Vagina (tissue), 2 donors: ENCODE measurements around the gene INHA. TPM values are rescaled to one million over a fixed set of nuclear protein-coding genes. Genes with fewer than 3 reads are reported as not detected.

Source experiments
- DNase-seq, 2 donors: peaks; one replicate each; pipeline ENCODE4 v3.0.0-alpha.2; 2017; ENCODE audit errors: extremely low spot score in 2 of 2
- H3K27ac ChIP-seq: fragments of 200-600 bp; sonication (generic); one replicate; pipeline ENCODE4 v1.5.1; 2019
- H3K27me3 ChIP-seq: fragments of 200-600 bp; sonication (generic); one replicate; pipeline ENCODE4 v1.5.1; 2019
- H3K36me3 ChIP-seq, 2 donors: fragments of 200-600 bp; sonication (generic); one replicate each; pipeline ENCODE4 v1.5.1; 2017 to 2019
- H3K4me1 ChIP-seq: fragments of 200-600 bp; sonication (generic); one replicate; pipeline ENCODE4 v1.5.1; 2019
- H3K4me3 ChIP-seq, 2 donors: fragments of 200-600 bp; sonication (generic); 1 replicate in 1 of 2; 2 replicates in 1 of 2; pipeline ENCODE4 v1.5.1; 2016 to 2019
- H3K9me3 ChIP-seq: fragments of 200-600 bp; sonication (generic); one replicate; pipeline ENCODE4 v1.5.1; 2019
- CTCF ChIP-seq, 3 experiments: fragments of 450-650 bp in 2 of 3; fragments of 200-600 bp in 1 of 3; sonication (generic) in 1 of 3; IDR thresholded peaks; one replicate each; pipeline ENCODE4 v1.5.1; 2017 to 2019; ENCODE audit warnings: antibody characterized with exemption in 3 of 3, mild to moderate bottlenecking in 2 of 3, moderate library complexity in 2 of 3
- POLR2A ChIP-seq, 2 donors: fragments of 450-650 bp; IDR thresholded peaks; one replicate each; pipeline ENCODE4 v1.6.1; 2017; ENCODE audit warnings: antibody characterized with exemption in 2 of 2, mild to moderate bottlenecking in 2 of 2, moderate library complexity in 2 of 2
- POLR2AphosphoS5 ChIP-seq, 2 donors: sonication (generic); formaldehyde crosslinking; IDR thresholded peaks; one replicate each; pipeline ENCODE4 v1.9.0; 2017; ENCODE audit warnings: antibody characterized with exemption in 2 of 2, mild to moderate bottlenecking in 2 of 2, low read depth in 1 of 2; ENCODE audit not compliant: insufficient read depth in 1 of 2
- intact Hi-C: fragments of 100-400 bp; cut with DNase I; formaldehyde crosslinking; loops from one replicate; pipeline ENCODE4 v1.15.1; 2023
- total RNA-seq: library from RNA; depleted of rRNA; stranded (reverse); fragments of >200 nt; gene quantifications from one replicate; pipeline ENCODE4 v1.2.3, GENCODE V29; 2016

Gene INHA
- total RNA-seq, 1 donor from 2014 or later: 0.74 TPM

- DNase-seq: no peak
- TF ChIP-seq CTCF (IDR thresholded peaks at IDR 0.05) (no peak), POLR2AphosphoS5 (IDR thresholded peaks at IDR 0.05; ENCODE audit: insufficient read depth in 1 of 2, low read depth in 1 of 2) (no peak), POLR2A (IDR thresholded peaks at IDR 0.05) (no peak)
- no peak overlapping the region for H3K27ac ChIP-seq
- intact Hi-C loops: no loop called here
- H3K4me3 ChIP-seq: no peak overlapping the region
- H3K9me3 ChIP-seq: no peaks in the 10 kb centered on the region
- peaks cover 0 to 11% of the 10 kb centered on the region in 2 donors for H3K36me3 ChIP-seq
- H3K27me3 ChIP-seq: no peaks in the 10 kb centered on the region
- H3K4me1 ChIP-seq: no peaks in the 10 kb centered on the region
Observed at GRCh38 chr2:219562049-219563020, 9.8 kb upstream of the INHA start.

- peaks cover 0 to 11% of the 10 kb centered on the region in 2 donors for H3K36me3 ChIP-seq
- intact Hi-C loops: no loop called here
- DNase-seq: no peak
Observed at GRCh38 chr2:219563271-219563928, 8.7 kb upstream of the INHA start.

GRCh38 chr2:219565130-219566080 is 6.7 kb upstream of the INHA start:
- H3K27ac ChIP-seq: no peak overlapping the region
- H3K36me3 ChIP-seq: peaks cover 0 to 11% of the 10 kb centered on the region in 2 donors
- no peak for DNase-seq
- H3K9me3 ChIP-seq: no peaks in the 10 kb centered on the region
- intact Hi-C loops: no loop called here
- no peak overlapping the region for H3K4me3 ChIP-seq
- no peaks in the 10 kb centered on the region for H3K27me3 ChIP-seq
- TF ChIP-seq CTCF (IDR thresholded peaks at IDR 0.05) (no peak), POLR2A (IDR thresholded peaks at IDR 0.05) (no peak), POLR2AphosphoS5 (IDR thresholded peaks at IDR 0.05; ENCODE audit: insufficient read depth in 1 of 2, low read depth in 1 of 2) (no peak)
- H3K4me1 ChIP-seq: peaks cover 6% of the 10 kb centered on the region

More at GRCh38 chr2:219563271-219563928, 8.7 kb upstream of the INHA start:
- TF ChIP-seq POLR2AphosphoS5 (IDR thresholded peaks at IDR 0.05; ENCODE audit: insufficient read depth in 1 of 2, low read depth in 1 of 2) (no peak), CTCF (IDR thresholded peaks at IDR 0.05) (no peak), POLR2A (IDR thresholded peaks at IDR 0.05) (no peak)
- H3K4me3 ChIP-seq: no peak overlapping the region
- H3K27me3 ChIP-seq: no peaks in the 10 kb centered on the region
- H3K4me1 ChIP-seq: no peaks in the 10 kb centered on the region
- H3K9me3 ChIP-seq: no peaks in the 10 kb centered on the region
- H3K27ac ChIP-seq: no peak overlapping the region

- DNase-seq: no peak
- Histone ChIP-seq H3K9me3 (no peaks in the 10 kb centered on the region), H3K27ac (no peak overlapping the region), H3K4me3 (no peak overlapping the region), H3K4me1 (peaks cover 11% of the 10 kb centered on the region), H3K27me3 (no peaks in the 10 kb centered on the region), H3K36me3 (peaks cover 0 to 11% of the 10 kb centered on the region in 2 donors)
- TF ChIP-seq POLR2A (IDR thresholded peaks at IDR 0.05): no peak
- TF ChIP-seq CTCF (IDR thresholded peaks at IDR 0.05): no peak
- TF ChIP-seq POLR2AphosphoS5 (IDR thresholded peaks at IDR 0.05; ENCODE audit: insufficient read depth in 1 of 2, low read depth in 1 of 2): no peak
- intact Hi-C loops: no loop called here
Observed at GRCh38 chr2:219566640-219567039, 5.5 kb upstream of the INHA start.
